Stimulated activated CD8-positive, alpha-beta memory T cell treated with anti-CD3 and anti-CD28 coated beads, Interleukin-15, amount 100 ng/mL, for 1 hour (primary cell): ENCODE data around the gene SLC39A9.
A peak's percentile ranks its signal among the peaks of the same experiment; 100 is the strongest.
"Not testable (repeated sequence)": the region's sequence is repeated elsewhere in the genome, so short reads cannot be mapped to it uniquely, and the experiment has no call there.

Experiments
- DNase-seq: peaks from one replicate; pipeline ENCODE4 v3.0.0-alpha.2; 2020; ENCODE audit warnings: low read depth

Gene SLC39A9

DNA sequence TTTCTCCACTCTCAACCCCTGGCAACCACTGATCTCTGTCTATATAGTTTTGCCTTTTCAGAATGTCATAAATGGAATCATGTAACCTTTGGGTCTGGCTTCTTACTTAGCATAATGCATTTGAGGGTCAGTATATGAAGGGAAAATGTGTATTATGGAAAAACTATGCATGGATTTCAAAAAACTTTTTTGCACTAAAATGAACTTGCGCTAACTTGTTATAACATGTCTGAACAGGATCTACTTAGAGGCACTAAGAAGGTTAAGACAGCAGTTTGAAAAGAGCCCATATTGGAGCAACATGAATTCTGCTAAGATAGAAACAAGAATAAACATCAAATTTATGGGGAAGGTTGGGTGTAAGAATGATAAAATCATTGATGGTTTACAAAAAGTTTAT, 29.1 kb downstream of the SLC39A9 start:
- DNase-seq, result no peak

DNA sequence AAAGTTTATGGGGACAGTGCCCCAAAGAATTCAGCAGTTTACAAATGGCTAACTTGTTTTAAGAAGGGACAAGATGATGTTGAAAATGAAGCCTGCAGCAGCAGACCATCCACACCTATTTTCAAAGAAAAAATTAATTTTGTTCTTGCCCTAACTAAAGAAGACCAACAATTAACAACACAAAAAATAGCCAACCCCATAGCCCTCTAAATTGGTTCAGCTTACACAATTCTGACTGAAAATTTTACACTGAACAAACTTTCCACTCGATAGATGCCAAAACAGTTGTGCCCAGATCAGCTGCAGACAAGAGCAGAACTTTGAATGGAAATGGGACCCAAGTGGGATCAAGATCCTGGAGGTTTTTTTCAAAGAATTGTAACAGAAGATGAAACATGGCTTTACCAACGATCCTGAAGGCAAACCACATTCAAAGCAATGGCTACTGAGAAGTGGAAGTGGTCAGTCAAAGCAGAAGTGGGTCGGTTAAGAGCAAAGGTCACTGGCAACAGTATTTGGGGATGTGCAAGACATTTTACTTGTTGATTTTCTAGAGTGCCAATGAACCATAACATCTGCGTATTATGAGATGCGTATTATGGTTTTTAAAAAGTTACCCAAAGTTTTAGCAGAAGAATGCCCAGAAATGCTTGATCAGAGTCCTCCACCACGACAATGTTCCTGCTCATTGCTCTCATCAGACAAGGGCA, 30.0 kb downstream of the SLC39A9 start:
- DNase-seq, result no peak

DNA sequence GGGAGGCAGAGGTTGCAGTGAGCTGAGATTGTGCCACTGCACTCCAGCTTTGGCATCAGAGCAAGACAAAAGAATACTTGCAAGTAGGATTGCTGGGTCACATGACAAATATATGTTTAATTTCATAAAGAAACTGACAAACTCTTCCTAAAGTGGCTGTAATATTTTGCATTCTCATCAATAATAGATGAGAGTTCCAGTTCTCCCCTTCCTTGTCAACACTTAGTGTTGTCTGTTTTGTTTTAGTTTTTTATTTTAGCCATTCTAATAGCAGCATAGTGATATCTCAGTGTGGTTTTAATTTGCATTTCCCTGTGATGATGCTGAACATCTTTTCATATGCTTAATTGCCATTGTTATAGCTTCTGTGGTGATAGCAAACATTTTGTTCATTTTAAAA, 31.2 kb downstream of the SLC39A9 start:
- no peak for DNase-seq

DNA sequence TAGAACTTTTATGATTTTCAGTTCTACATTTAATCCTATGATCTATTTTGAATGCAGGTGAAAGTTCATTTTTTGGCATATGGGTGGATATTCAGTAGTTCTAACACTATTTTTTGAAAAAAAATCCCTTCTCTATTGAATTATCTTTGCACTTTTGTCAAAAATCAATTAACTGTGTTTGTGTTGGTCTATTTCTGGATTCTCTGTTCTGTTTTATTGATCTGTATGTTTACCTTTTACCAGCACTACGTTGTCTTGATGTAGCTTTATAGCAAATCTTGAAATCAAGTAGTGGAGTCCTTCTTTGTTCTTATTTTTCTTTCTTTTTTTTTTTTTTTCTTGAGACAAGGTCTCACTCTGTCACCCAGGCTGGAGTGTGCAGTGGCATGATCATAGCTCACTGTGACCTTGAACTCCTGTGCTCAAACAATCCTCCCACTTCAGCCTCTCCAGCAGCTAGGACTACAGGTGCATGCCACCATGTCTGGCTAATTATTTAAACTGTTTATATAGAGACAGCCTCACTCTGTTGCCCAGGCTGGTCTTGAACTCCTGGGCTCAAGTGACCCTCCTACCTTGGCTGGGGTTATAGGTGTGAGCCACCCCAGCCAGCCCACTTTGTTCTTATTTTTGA, 31.9 kb downstream of the SLC39A9 start:
- DNase-seq, result no peak

DNA sequence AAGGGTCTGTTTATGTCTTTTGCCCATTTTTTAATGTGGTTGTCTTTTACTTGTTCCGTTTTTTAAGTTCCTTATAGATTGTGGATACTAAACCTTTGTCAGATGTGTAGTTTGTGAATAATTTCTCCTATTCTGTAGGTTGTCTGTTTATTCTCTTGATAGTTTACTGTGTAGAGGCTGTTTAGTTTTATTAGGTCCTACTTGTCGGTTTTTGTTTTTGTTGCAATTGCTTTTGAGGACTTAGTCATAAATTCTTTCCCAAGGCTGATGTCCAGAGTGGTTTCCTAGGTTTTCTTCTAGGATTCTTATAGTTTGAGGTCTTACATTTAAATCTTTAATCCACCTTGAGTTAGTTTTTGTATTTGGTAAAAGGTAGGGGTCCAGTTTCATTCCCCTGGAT, 33.9 kb downstream of the SLC39A9 start:
- DNase-seq, result no peak

DNA sequence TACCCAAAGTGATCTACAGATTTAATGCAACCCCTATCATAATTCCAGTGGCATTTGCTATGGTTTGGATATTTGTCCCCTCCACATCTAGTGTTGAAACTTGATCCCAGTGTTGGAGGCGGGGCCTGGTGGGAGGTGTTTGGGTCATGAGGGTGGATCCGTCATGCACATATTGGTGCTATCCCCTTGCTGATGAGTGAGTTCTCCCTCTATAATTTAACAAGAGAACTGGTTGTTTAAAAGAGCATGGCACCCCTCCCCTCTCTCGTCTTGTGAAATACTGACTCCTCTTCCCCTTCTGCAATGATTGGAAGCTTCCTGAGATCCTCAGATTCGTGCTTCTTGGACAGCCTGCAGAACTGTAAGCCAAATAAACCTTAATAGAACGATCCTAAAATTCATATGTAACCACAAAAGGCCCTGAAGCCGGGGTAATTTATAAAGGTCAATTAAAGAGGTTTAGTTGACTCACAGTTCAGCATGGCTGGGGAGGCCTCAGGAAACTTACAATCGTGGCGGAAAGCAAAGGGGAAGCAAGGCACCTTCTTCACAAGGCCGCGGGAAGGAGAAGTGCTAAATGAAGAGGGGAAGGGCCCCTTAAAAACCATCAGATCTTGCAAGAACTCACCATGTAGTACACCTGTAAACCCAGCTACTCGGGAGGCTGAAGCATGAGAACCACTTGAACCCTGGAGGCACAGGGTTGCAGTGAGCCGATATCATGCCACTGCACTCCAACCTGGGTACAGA, 41.2 kb downstream of the SLC39A9 start:
- DNase-seq, result no peak

DNA sequence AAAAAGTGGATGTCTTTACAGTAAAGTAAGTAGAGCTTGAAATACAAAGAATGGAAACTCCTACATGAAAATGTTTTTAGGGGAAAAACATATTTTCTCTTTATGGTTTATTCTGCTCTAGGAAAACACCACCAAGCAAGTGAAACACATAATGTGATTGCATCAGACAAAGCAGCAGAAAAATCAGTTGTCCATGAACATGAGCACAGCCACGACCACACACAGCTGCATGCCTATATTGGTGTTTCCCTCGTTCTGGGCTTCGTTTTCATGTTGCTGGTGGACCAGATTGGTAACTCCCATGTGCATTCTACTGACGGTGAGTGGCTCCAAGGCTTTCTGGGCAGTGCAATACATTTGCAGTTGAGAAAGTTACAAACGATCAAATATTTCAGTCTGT, 43.5 kb downstream of the SLC39A9 start:
- DNase-seq, result no peak

DNA sequence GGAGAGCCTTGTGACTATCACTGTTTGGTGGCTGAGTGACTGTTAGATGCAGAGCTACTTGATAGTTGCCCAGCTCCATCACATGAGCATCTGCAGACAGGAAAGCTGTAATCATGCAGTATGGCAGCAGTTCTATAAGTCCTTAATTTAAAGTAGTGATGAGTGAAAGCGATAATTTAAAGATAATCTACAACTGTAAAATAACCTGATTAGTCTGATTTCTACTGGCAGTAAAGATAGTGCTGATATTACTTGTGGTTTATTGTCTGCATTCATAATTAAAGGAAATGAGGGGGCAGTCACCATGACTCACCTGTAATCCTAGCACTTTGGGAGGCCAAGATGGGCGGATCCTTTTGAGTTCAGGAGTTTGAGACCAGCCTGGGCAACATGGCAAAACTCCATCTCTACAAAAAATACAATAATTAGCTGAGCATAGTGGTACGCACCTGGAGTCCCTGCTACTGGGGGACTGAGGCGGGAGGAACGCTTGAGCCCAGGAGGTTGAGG, 44.9 kb downstream of the SLC39A9 start:
- DNase-seq, result no peak

DNA sequence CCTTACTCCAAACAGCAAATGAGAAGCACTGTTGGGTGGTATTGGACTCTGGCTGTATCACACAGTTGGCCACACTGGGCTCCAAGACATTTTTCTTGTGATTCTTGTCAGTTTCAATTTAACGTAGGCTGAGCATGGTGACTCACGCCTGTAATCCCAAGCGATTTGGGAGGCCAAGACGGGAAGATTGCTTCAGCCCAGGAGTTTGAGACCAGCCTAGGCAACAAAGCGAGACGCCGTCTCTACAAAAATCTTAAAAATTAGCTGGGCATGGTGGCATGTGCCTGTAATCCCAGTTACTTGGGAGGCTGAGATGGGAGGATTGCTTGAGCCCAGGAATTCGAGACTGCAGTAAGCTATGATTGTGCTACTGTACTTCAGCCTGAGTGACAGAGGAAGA, 50.7 kb downstream of the SLC39A9 start:
- no peak for DNase-seq

DNA sequence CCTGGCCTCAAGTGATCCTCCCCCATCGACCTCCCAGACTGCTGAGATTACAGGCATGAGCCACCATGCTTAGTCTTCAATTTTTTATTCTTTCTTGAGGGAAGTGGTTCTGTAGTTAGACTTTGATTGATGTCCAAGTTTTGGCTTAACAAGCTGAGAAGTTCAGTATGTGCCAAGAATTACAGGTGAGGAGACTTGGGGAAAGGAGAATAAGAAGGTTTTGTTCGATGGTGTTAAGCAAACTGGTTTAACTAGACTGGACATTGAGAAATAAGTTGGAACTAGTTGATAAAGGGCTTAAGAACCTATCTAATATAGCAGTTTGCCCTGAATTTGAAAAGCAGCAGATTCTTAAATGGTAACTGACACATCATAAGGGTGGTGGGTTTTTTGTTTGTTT, 53.4 kb downstream of the SLC39A9 start:
- DNase-seq, result no peak

DNA sequence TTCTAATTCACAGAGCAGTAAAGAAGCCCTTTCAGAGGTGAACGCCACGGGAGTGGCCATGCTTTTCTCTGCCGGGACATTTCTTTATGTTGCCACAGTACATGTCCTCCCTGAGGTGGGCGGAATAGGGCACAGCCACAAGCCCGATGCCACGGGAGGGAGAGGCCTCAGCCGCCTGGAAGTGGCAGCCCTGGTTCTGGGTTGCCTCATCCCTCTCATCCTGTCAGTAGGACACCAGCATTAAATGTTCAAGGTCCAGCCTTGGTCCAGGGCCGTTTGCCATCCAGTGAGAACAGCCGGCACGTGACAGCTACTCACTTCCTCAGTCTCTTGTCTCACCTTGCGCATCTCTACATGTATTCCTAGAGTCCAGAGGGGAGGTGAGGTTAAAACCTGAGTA, 59.9 kb downstream of the SLC39A9 start:
- DNase-seq, result no peak

DNA sequence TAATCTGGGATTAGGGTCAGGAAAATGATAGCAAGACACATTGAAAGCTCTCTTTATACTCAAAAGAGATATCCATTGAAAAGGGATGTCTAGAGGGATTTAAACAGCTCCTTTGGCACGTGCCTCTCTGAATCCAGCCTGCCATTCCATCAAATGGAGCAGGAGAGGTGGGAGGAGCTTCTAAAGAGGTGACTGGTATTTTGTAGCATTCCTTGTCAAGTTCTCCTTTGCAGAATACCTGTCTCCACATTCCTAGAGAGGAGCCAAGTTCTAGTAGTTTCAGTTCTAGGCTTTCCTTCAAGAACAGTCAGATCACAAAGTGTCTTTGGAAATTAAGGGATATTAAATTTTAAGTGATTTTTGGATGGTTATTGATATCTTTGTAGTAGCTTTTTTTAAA, 60.6 kb downstream of the SLC39A9 start:
- DNase-seq, result no peak

DNA sequence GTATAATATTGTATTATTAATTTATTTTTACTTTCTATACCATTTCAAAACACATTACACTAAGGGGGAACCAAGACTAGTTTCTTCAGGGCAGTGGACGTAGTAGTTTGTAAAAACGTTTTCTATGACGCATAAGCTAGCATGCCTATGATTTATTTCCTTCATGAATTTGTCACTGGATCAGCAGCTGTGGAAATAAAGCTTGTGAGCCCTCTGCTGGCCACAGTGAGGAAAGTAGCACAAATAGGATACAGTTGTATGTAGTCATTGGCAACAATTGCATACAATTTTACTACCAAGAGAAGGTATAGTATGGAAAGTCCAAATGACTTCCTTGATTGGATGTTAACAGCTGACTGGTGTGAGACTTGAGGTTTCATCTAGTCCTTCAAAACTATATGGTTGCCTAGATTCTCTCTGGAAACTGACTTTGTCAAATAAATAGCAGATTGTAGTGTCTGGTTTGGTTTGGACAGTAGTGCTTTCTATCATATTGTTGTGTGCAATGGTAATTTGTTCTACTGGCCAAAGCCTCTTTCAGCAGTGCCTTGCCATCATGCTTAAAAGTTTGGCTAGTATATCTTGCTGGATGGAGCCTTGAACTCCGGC, 61.7 kb downstream of the SLC39A9 start:
- peak; percentile 7 for DNase-seq

DNA sequence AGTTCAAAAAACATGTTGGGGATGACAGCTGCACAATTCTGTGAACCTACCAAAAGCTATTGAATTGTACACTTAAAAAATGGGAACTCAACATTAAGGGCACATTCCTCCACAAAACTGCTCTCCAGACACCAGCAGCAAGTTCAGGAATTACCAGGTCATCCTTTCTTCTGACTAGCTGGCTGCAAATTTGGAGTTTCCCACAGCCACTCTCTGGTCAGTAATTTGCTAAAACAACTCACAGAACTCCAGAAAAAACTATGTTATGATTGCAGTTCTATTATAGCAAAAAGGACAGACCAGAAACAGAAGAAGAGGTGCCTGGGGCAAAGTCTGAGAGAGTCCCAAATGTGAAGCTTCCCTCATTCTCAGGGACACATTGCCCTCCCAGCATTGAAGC, 65.9 kb downstream of the SLC39A9 start:
- DNase-seq, result no peak

DNA sequence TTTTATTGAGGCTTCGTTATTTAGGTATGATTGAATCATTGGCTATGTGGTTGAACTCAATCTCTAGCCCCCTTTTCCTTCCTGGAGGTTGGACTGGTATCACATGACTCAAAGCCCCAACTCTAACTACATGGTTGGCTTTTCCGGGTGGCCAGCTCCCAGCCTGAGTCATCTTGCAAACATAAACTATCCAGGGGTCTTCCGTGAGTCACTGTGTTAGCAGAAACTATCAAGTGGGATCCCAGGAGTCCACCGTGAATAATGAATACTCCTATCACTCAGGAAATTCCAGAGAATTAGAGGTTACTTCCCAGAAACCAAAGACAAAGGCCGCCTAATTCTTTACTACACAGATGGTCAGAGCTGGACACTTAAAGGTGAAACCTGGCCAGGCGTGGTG, 66.3 kb downstream of the SLC39A9 start:
- no peak for DNase-seq

DNA sequence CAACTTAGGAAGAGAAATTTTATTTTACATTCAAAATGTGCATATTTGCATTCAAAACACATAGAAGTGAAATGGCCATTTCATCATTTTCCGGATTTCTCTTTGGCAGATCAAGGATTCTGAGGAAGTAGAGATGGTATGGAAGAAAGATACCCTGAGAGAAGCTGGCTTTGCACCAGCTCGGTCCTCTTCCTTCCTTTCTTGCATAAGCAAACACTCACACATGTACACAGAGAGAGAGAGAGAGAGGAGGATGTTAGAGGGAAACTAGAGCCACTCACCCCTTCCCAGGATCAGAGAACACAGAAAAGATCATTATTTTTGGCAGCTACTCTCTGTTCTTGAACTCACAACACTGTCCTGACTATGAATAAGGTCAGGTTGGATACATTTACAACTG, 70.5 kb downstream of the SLC39A9 start:
- DNase-seq, result no peak

DNA sequence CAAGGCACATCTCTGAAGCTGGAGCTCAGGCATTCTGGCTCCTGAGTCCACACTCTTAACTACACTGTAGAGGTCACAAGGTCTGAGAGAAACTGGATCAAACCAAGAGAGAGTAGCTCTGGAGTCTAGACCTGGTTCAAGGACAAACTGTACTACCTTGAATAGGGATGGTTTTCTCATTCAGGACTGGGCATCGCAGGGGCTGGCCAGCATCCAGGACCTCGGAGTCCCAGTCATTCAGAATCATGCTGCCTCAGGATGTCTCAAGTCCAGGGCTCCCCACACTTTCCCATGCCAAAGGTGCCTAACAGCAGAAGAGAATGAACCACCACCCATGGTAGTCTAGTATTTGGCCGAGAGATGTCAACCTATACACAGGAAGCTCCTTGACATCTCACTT, 72.9 kb downstream of the SLC39A9 start:
- no peak for DNase-seq

DNA sequence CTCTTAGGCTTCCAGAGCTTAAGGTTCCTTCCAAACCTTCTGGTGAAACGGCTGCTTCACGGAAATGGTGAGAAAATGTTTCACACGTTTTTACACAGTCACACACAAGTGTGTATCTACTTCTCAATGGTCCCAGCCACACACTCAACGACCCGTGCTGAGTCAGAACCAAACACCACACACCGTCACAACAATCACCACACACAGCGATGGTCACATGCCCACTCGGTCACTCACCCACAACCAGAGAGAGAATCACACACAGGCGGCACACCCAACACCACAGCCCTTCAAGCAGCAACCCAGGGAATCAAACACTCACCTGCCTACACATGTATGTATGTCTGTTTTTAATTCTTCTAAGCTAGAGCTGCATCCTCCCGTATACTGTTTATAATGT, 73.4 kb downstream of the SLC39A9 start:
- DNase-seq, result no peak

DNA sequence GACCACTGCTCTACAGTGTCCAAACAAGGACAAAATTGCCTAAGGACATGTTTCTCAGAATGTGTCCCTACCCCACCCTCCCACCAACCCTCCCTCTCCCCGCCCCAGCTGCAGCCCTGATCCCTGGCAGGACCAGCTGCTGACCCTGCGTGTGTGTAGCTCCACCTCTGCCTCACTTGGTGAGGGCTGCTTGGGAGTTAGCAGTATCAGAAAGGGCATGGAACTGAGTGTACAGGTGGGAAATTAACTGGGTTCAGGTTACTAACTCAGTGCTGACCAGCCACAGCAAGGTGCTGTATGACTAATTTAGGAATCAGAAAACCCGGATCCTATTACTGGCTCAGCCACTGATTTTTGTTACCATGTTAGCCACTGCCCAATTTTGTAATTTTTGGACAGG, 74.8 kb downstream of the SLC39A9 start:
- DNase-seq, result no peak

DNA sequence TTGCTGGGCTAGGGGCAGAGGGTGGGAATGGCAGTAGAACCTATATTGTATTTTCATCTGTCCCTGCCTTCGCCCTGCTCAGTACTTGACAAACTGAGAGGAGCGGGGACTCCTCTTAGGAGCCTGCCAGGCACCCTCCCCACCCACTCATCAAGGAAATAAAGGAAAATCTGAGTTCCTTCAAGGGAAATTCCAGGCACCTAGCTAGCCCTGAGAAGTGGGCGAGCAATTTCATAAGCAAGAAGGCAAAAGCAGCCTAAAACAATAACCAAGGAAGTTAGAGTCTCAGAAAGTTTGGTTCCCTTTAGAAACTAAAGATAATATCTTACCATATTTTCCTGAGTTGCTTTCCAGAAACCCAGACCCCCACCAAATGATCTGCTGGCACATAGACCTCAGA, 75.5 kb downstream of the SLC39A9 start:
- DNase-seq, result no peak

DNA sequence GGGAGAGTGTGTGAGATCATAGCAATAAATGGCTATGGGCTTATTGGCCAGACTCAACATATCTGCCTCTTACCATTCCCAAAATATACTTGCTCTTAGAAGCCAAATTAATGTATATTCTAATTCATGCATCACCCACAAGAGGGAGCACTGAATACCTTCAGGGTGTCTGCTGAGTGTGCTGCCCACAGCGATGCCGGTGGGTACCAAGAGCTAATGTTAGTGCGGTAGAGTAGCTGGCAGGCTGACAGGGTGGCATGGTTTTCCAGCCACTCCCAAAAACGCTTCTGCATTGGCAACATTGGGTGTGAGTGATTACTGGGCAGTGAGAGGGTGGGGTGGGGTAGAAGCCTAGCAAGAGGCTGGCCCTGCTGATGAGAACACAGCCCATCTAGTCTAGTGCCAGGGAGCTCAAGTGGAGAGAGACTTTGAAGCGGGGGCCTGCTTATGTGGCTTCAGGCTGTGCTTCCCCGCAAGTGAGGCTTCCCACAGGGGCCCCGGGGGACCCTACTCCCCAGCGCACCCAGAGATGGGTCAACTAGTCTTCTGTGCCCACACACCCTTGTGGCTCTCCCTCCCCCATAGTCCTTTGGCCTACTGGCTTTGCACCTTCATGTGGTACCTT, 76.8 kb downstream of the SLC39A9 start:
- no peak for DNase-seq

DNA sequence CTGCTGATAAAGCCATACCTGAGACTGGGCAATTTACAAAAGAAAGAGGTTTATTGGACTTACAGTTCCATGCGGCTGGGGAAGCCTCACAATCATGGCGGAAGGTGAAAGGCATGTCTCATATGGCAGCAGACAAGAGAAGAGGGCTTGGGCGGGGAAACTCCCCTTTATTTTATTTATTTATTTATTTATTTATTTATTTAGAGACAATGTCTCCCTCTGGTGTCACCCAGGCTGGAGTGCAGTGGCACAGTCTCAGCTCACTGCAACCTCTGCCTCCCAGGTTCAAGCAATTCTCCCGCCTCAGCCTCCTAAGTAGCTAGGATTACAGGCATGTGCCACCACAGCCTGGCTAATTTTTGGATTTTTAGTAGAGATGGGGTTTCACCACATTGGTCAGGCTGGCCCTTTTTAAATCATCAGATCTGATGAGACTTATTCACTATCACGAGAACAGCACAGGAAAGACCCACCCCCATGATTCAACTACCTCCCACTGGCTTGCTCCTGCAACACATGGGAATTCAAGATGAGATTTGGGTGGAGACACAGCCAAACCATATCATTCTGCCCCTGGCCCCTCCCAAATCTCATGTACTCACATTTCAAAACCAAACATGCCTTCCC, 78.4 kb downstream of the SLC39A9 start:
- DNase-seq, result not testable (repeated sequence)
